H1 (cell line): ENCODE measurements around the gene CFAP97D1. TPM values are rescaled to one million over a fixed set of nuclear protein-coding genes. Genes with fewer than 3 reads are reported as not detected.

Experiments
- CTCF ChIA-PET: fragments of 300-600 bp; sonication (Branson Sonifier 250); formaldehyde crosslinking; loops from one replicate; lab custom pipeline; 2021; ENCODE audit not compliant: partially characterized antibody; lab: Charles Lee
- POLR2A ChIA-PET: fragments of 300-600 bp; sonication (Branson Sonifier 250); formaldehyde crosslinking; loops from one replicate; lab custom pipeline; 2021; ENCODE audit warnings: inconsistent platforms; ENCODE audit not compliant: partially characterized antibody; lab: Charles Lee
- DNase-seq, 2 experiments: peaks; one replicate each; pipeline versions ENCODE4 v3.0.0 to v3.0.0-alpha.2; 2010 to 2022; ENCODE audit warnings: low spot score in 2 of 2, low read depth in 1 of 2, mixed read lengths in 1 of 2
- FAIRE-seq: peaks from 2 replicates; lab custom pipeline; 2011; peaks lifted over from hg19 to GRCh38; lab: Jason Lieb, UNC
- H2AFZ ChIP-seq: 2 replicates; pipeline ENCODE4 v1.8.1; 2012; ENCODE audit warnings: low read length, inconsistent platforms
- H2AK5ac ChIP-seq: 2 replicates; pipeline ENCODE4 v1.6.1; 2013; ENCODE audit warnings: low read depth, low read length
- H2BK120ac ChIP-seq: replicated peaks from 2 replicates; pipeline ENCODE3; 2013; ENCODE audit warnings: low read depth, low read length, inconsistent platforms
- H2BK12ac ChIP-seq: 2 replicates; pipeline ENCODE4 v1.6.1; 2013; ENCODE audit warnings: low read depth, low read length
- H2BK15ac ChIP-seq: 2 replicates; pipeline ENCODE4 v1.6.1; 2013; ENCODE audit warnings: low read length
- H2BK20ac ChIP-seq: 2 replicates; pipeline ENCODE4 v1.6.1; 2013; ENCODE audit warnings: low read length
- H2BK5ac ChIP-seq: 2 replicates; pipeline ENCODE4 v1.6.1; 2013; ENCODE audit warnings: low read depth, low read length
- H3K14ac ChIP-seq: 2 replicates; pipeline ENCODE4 v1.6.1; 2013; ENCODE audit warnings: inconsistent platforms; ENCODE audit not compliant: insufficient read length
- H3K18ac ChIP-seq: 2 replicates; pipeline ENCODE4 v1.6.1; 2013; ENCODE audit warnings: low read length; ENCODE audit errors: extremely low read depth
- H3K23ac ChIP-seq: 2 replicates; pipeline ENCODE4 v1.6.1; 2013; ENCODE audit warnings: inconsistent platforms; ENCODE audit not compliant: insufficient read length
- H3K23me2 ChIP-seq: 2 replicates; pipeline ENCODE4 v1.6.1; 2013; ENCODE audit warnings: low read depth, low read length
- H3K27ac ChIP-seq: 2 replicates; pipeline ENCODE4 v1.6.1; 2011; ENCODE audit warnings: low read depth, low read length, inconsistent platforms
- H3K27me3 ChIP-seq, 4 experiments: replicated peaks in 1 of 4; 1 replicate in 1 of 4; 2 replicates in 3 of 4; pipeline versions ENCODE4 v1.6.1 to v1.8.1; 2011 to 2013; ENCODE audit warnings: low read length in 3 of 4, mild to moderate bottlenecking in 3 of 4, inconsistent platforms in 2 of 4, mixed read lengths in 2 of 4, moderate library complexity in 1 of 4; ENCODE audit not compliant: control insufficient read depth in 3 of 4, insufficient read depth in 3 of 4; ENCODE audit errors: extremely low read depth in 1 of 4
- H3K36me3 ChIP-seq, 4 experiments: 2 replicates each; pipeline versions ENCODE4 v1.6.1 to v1.8.1; 2011 to 2013; ENCODE audit warnings: mild to moderate bottlenecking in 4 of 4, low read length in 3 of 4, moderate library complexity in 2 of 4, control low read depth in 1 of 4, inconsistent platforms in 1 of 4; ENCODE audit not compliant: insufficient read depth in 4 of 4, control insufficient read depth in 2 of 4
- H3K4ac ChIP-seq: replicated peaks from 2 replicates; pipeline ENCODE3; 2013; ENCODE audit warnings: low read length, low read depth, mixed read lengths, inconsistent platforms; ENCODE audit not compliant: insufficient read length
- H3K4me1 ChIP-seq, 4 experiments: replicated peaks in 1 of 4; 1 replicate in 1 of 4; 2 replicates in 3 of 4; pipeline versions ENCODE4 v1.6.1 to v1.8.1; 2011 to 2013; ENCODE audit warnings: low read length in 3 of 4, inconsistent platforms in 2 of 4, mixed read lengths in 1 of 4; ENCODE audit not compliant: insufficient read depth in 4 of 4, control insufficient read depth in 3 of 4
- H3K4me2 ChIP-seq, 2 experiments: 2 replicates each; pipeline versions ENCODE4 v1.6.1 to v1.8.1; 2011 to 2013; ENCODE audit warnings: low read depth in 2 of 2, low read length in 2 of 2, control low read depth in 1 of 2, inconsistent platforms in 1 of 2, mild to moderate bottlenecking in 1 of 2; ENCODE audit not compliant: insufficient read depth in 1 of 2
- H3K4me3 ChIP-seq, 4 experiments: fragments of 200-600, 300-600 bp in 1 of 4; sonication (generic), shearing (Covaris generic), sonication (Bioruptor Twin) in 1 of 4; 2 replicates each; pipeline versions ENCODE4 v1.5.1 to v1.8.1; 2011 to 2016; ENCODE audit warnings: low read length in 4 of 4, low read depth in 3 of 4, control low read depth in 2 of 4, inconsistent platforms in 2 of 4, mild to moderate bottlenecking in 2 of 4, mixed read lengths in 1 of 4, moderate library complexity in 1 of 4; ENCODE audit not compliant: insufficient read depth in 2 of 4; ENCODE audit errors: extremely low read depth in 1 of 4
- H3K56ac ChIP-seq: replicated peaks from 2 replicates; pipeline ENCODE3; 2013; ENCODE audit warnings: low read depth, mild to moderate bottlenecking, mixed read lengths, low read length, inconsistent platforms; ENCODE audit not compliant: insufficient read length
- H3K79me1 ChIP-seq: 2 replicates; pipeline ENCODE4 v1.6.1; 2013; ENCODE audit warnings: low read depth, low read length, control low read depth
- H3K79me2 ChIP-seq, 2 experiments: 2 replicates each; pipeline versions ENCODE4 v1.6.1 to v1.8.1; 2012 to 2013; ENCODE audit warnings: low read length in 2 of 2, mild to moderate bottlenecking in 2 of 2, inconsistent platforms in 1 of 2; ENCODE audit not compliant: insufficient read depth in 2 of 2, control insufficient read depth in 1 of 2
- H3K9ac ChIP-seq, 4 experiments: replicated peaks in 1 of 4; 1 replicate in 1 of 4; 2 replicates in 3 of 4; pipeline versions ENCODE4 v1.6.1 to v1.8.1; 2011 to 2013; ENCODE audit warnings: low read depth in 3 of 4, low read length in 3 of 4, control low read depth in 2 of 4, mild to moderate bottlenecking in 2 of 4, moderate library complexity in 2 of 4, inconsistent platforms in 1 of 4; ENCODE audit errors: extremely low read depth in 1 of 4
- H3K9me3 ChIP-seq, 2 experiments: 2 replicates each; pipeline versions ENCODE4 v1.6.1 to v1.8.1; 2012 to 2013; ENCODE audit warnings: mild to moderate bottlenecking in 2 of 2, moderate library complexity in 2 of 2, control low read depth in 1 of 2, inconsistent platforms in 1 of 2, low read depth in 1 of 2, low read length in 1 of 2, mixed read lengths in 1 of 2; ENCODE audit not compliant: insufficient read depth in 2 of 2
- H4K20me1 ChIP-seq, 2 experiments: replicated peaks in 1 of 2; 2 replicates each; pipeline versions ENCODE3 to v1.8.1; 2011 to 2013; ENCODE audit warnings: inconsistent platforms in 2 of 2, low read length in 2 of 2, mild to moderate bottlenecking in 1 of 2; ENCODE audit not compliant: insufficient read depth in 2 of 2, control insufficient read depth in 1 of 2
- H4K5ac ChIP-seq: 2 replicates; pipeline ENCODE4 v1.6.1; 2013; ENCODE audit warnings: low read length, low read depth, mixed read lengths, inconsistent platforms; ENCODE audit not compliant: insufficient read length
- H4K8ac ChIP-seq: 2 replicates; pipeline ENCODE4 v1.8.0; 2013; ENCODE audit warnings: mild to moderate bottlenecking, moderate library complexity, low read length, inconsistent platforms; ENCODE audit not compliant: insufficient read depth; ENCODE audit errors: extremely low read depth
- H4K91ac ChIP-seq: replicated peaks from 2 replicates; pipeline ENCODE3; 2013; ENCODE audit warnings: low read length, mixed read lengths, inconsistent platforms; ENCODE audit not compliant: insufficient read length
- ASH2L ChIP-seq: fragments of 200-600, 300-600 bp; sonication (generic); IDR thresholded peaks from one replicate; pipeline ENCODE4 v1.7.1; 2017; ENCODE audit warnings: low read length
- BCL11A ChIP-seq, 2 experiments: IDR thresholded peaks; one replicate each; pipeline ENCODE4 v1.6.1; 2011; ENCODE audit warnings: low read depth in 2 of 2, low read length in 2 of 2, mild to moderate bottlenecking in 2 of 2
- BRCA1 ChIP-seq: IDR thresholded peaks from 2 replicates; pipeline ENCODE4 v1.6.1; 2012; ENCODE audit warnings: low read depth, low read length, improper control_type of control experiment
- CEBPB ChIP-seq: IDR thresholded peaks from 2 replicates; pipeline ENCODE4 v1.6.1; 2012; ENCODE audit warnings: low read depth, low read length
- GABPA ChIP-seq: IDR thresholded peaks from 2 replicates; pipeline ENCODE4 v1.6.1; 2011; ENCODE audit warnings: mild to moderate bottlenecking, low read length, moderate library complexity, borderline replicate concordance; ENCODE audit not compliant: insufficient read depth
- KDM5A ChIP-seq: fragments of 200-600 bp; IDR thresholded peaks from 2 replicates; pipeline ENCODE4 v1.7.1; 2012; ENCODE audit warnings: mild to moderate bottlenecking, low read length, inconsistent platforms, mixed read lengths
- NANOG ChIP-seq: IDR thresholded peaks from 2 replicates; pipeline ENCODE4 v1.6.1; 2011; ENCODE audit warnings: low read length, low read depth, mild to moderate bottlenecking, inconsistent platforms; ENCODE audit not compliant: insufficient read depth, poor library complexity, severe bottlenecking
- SAP30 ChIP-seq: fragments of 300-600 bp; sonication (generic); IDR thresholded peaks from 2 replicates; pipeline ENCODE4 v1.7.1; 2012; ENCODE audit warnings: low read length, moderate library complexity, mild to moderate bottlenecking, inconsistent platforms; ENCODE audit not compliant: insufficient read depth, insufficient replicate concordance
- SP1 ChIP-seq: IDR thresholded peaks from 2 replicates; pipeline ENCODE4 v1.6.1; 2011; ENCODE audit warnings: low read depth, low read length
- SRF ChIP-seq: IDR thresholded peaks from 2 replicates; pipeline ENCODE4 v1.6.1; 2011; ENCODE audit warnings: mild to moderate bottlenecking, low read depth, low read length, moderate library complexity
- TAF7 ChIP-seq: optimal IDR thresholded peaks from 2 replicates; pipeline ENCODE3; 2011; ENCODE audit warnings: low read depth, mild to moderate bottlenecking, inconsistent platforms, low read length, moderate library complexity, borderline replicate concordance
- TEAD4 ChIP-seq: IDR thresholded peaks from 2 replicates; pipeline ENCODE4 v1.6.1; 2012; ENCODE audit warnings: low read depth, low read length, inconsistent platforms, mixed read lengths
- ZNF274 ChIP-seq: IDR thresholded peaks from 2 replicates; pipeline ENCODE4 v1.7.0; 2012; ENCODE audit warnings: low read length, borderline replicate concordance; ENCODE audit errors: extremely low read depth
- WGBS, 2 experiments: shearing (Covaris generic) in 1 of 2; methylation state at CpG; one replicate each; pipeline versions ENCODE4 v1.1.6 to v1.1.7; 2013 to 2015; ENCODE audit warnings: low lambda C conversion rate in 2 of 2, mixed read lengths in 2 of 2, inconsistent platforms in 1 of 2, low coverage in 1 of 2, missing lambda C conversion rate in 1 of 2; ENCODE audit not compliant: insufficient replicate concordance in 2 of 2, insufficient coverage in 1 of 2, insufficient read length in 1 of 2; ENCODE audit errors: extremely low coverage in 1 of 2, missing lambda C conversion rate in 1 of 2; 5-methylcytosine and 5-hydroxymethylcytosine counted together
- polyA plus RNA-seq, 7 experiments: library from polyadenylated mRNA; depleted of rRNA in 3 of 7; stranded (reverse) in 5 of 7; unstranded in 2 of 7; fragments of >200 nt in 5 of 7; fragments of 200-250 nt in 2 of 7; gene quantifications; 1 replicate in 5 of 7; 2 replicates in 1 of 7; 4 replicates in 1 of 7; pipeline versions ENCODE4 v1.2.1 to v1.2.3, GENCODE V29; 2011 to 2013; ENCODE audit warnings: missing spikeins in 2 of 7, mixed read lengths in 2 of 7
- total RNA-seq: library from RNA; stranded (reverse); fragmentation: NEBNext Ultra II Directional; extraction: Animal tissue kit (Norgen Biotek cat#: 25700); gene quantifications from 2 replicates; pipeline ENCODE4 v1.2.1, GENCODE V29; 2021
- TF ChIP-seq, protein P1 (sequence below): IDR thresholded peaks from 2 replicates; pipeline ENCODE4 v1.6.1; 2012; ENCODE audit warnings: inconsistent platforms

The CFAP97D1 gene
- total and polyA plus RNA-seq, 2 of the 8 experiments (the other 6 are each of a cell fraction or from before 2014, with no cell fraction given): 0.02 to 0.07 TPM

DNA sequence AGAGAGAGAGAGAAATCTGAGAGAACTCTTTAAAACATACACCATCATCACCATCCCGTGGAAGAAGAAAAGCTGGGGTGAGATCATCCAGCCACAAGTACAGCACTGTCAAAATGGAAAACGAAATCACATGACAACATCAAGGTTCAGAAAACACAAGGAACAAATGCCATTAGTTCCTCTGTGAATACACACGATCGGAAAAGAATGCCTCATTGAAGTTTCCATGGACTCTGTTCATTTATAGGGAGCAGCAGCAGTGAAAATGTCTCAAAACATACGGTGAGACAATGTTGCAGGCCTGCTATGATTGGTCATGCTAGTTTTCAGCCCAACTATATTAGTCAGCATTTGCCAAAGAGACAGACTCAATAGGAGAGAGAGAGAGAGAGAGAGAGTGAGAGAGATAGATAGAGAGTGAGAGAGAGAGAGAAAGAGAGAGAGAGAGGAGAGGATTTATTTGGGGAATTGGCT lies 4.4 kb downstream of the CFAP97D1 start:
- ChIA-PET POLR2A (no interaction called here), CTCF (interaction anchor here (0.9 to 1.8 kb wide), 3 partner anchors 17 to 94 kb away, joined by 3 to 4 read pairs (median 4); no protein-coding TSS in a partner anchor)
- Histone ChIP-seq H2BK120ac (no peak overlapping the region), H3K23ac (no peak overlapping the region), H3K23me2 (no peaks in the 10 kb centered on the region), H3K36me3 (no peaks in the 10 kb centered on the region), H3K4ac (no peak overlapping the region), H3K4me1 (peaks cover 0 to 2% (median under 1%) of the 10 kb centered on the region in 4 experiments; a peak in 4 of 7 replicates), H3K14ac (no peak overlapping the region), H4K5ac (no peak overlapping the region), H2AK5ac (no peak overlapping the region), H3K4me3 (no peak overlapping the region), H3K56ac (no peak overlapping the region), H2AFZ (no peak overlapping the region), H4K91ac (no peak overlapping the region), H3K18ac (no peak overlapping the region), H3K27me3 (peaks cover 0 to 4% (median 2%) of the 10 kb centered on the region in 4 experiments; a peak in 6 of 7 replicates), H2BK15ac (no peak overlapping the region), H3K79me2 (no peaks in the 10 kb centered on the region), H3K79me1 (no peaks in the 10 kb centered on the region), H2BK12ac (no peak overlapping the region), H3K4me2 (no peak overlapping the region), H3K9ac (no peak overlapping the region), H4K20me1 (no peaks in the 10 kb centered on the region), H2BK20ac (no peak overlapping the region), H2BK5ac (no peak overlapping the region), H4K8ac (no peak overlapping the region), H3K9me3 (no peaks in the 10 kb centered on the region), H3K27ac (no peak overlapping the region)
- FAIRE-seq (no peak), DNase-seq (no peak)
- 81% methylated on average over 5 of the region's 5 CpGs; no CpG with 5 or more reads in 1 of the 2 experiments for WGBS, 2 experiments
- TF ChIP-seq NANOG (no peak), SP1 (no peak), ASH2L (no peak), BCL11A (IDR thresholded peaks at IDR 0.05; ENCODE audit: low read depth in 2 of 2, low read length in 2 of 2) (no peak), SAP30 (no peak), CEBPB (no peak), KDM5A (no peak), GABPA (no peak), BRCA1 (no peak), SRF (no peak), ZNF274 (no peak), TAF7 (no peak), TEAD4 (no peak)
- TF ChIP-seq, protein P1, sequence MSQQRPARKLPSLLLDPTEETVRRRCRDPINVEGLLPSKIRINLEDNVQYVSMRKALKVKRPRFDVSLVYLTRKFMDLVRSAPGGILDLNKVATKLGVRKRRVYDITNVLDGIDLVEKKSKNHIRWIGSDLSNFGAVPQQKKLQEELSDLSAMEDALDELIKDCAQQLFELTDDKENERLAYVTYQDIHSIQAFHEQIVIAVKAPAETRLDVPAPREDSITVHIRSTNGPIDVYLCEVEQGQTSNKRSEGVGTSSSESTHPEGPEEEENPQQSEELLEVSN: no peak
